AML-193 (cell line): ENCODE results near the gene SNX30.

Experiments
- DNase-seq, 2 experiments: peaks; one replicate each; lab custom pipeline; 2025; lab: John Stamatoyannopoulos, UW

Gene SNX30

DNA sequence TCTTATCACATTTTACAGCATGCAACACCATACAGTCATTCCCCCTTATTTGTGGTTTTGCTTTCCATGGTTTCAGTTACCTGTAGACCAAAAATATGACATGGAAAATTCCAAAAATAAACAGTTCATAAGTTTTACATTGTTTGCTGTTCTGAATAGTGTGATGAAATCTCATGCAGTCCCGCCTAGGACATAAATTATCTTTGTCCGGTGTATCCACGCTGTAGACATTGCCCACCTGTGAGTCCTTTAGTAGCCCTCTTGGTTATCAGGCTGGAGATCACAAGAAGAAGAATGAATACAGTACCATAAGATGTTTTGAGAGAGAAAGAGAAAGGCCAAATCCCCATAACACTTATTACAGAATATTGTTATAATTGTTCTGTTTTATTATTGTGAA is 72.1 kb downstream of the SNX30 start:
- DNase-seq = no peak

DNA sequence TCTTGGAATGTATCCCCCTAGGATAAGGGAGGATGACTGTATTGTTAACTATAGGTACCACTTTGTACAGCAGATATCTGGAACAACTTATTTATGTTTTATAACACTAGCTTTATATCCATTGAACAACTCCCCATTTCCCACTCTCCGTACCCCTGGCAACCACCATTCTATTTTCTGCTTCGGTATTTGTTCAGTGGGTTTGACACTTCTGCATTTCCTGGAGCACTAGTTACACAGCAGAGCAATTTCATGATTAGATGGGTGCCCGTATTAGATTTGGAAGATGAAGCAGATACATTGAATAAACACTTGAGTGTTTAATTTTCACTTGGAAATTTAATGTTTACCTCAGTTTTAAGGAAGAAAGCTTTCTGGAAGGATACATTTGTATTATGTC is 72.7 kb downstream of the SNX30 start:
- DNase-seq = no peak

DNA sequence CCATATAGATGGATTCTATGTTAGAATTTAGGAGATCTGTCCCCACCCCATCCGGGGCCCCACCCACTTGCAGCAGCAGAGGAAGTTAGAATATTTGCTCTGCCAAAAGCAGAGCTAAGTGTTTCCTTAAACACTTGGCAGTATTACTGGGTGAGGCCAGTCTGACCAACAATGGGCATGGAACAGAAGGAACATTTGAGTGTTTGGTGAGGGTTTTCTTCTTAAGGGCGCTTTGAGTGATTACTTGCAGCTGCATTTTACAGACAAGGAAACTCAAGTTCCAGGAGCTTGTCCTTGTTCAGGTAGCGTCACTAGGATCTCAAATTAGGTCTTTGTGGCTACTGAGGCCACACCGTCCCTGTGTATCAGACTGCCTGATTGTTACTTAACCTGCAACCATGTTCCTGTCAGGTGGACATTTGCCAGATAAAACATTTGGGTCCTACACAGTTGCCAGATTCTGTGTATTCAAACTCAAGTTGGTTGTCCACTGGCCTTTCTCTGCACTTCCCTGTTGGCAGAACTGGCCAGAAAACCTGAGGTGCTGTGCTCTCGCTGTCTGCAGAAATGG is 80.8 kb downstream of the SNX30 start:
- peak; percentile 10 to 16 for DNase-seq

DNA sequence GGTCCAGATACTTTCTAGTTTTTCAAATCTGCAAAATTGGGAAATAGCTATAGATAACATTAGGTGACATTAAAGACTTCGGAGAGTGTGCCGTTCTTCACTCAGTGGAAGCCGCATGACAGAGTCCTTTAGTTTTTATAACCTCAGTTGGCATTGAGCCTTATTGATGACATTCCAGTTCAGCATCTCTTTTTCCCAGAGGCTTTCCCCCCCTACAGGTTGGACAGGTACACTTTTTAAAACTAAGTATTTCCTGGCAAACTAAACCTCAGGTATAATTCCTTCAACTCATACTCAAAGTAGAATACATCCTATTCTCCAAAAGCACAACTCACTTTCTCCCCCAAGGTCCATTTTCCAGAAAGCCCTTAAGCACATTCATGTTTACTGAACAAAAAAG is 81.4 kb downstream of the SNX30 start:
- no peak for DNase-seq

DNA sequence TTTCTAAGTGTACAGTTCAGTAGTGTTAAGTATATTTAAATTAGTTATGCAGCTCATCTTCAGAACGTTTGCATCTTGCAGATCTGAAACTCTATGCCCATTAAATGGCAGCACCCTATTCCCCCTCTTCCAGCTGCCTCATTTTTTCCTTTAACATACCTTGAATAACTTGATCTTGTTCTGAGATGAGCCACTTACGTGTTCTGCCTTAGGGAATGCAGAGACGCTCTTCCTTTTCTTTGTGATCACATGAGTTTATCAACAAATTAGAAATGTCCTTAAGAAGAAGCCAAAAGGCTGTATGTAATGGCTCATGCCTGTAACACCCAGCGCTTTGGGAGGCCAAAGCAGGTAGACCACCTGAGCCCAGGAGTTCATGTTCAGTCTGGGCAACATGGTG is 82.5 kb downstream of the SNX30 start:
- no peak for DNase-seq

DNA sequence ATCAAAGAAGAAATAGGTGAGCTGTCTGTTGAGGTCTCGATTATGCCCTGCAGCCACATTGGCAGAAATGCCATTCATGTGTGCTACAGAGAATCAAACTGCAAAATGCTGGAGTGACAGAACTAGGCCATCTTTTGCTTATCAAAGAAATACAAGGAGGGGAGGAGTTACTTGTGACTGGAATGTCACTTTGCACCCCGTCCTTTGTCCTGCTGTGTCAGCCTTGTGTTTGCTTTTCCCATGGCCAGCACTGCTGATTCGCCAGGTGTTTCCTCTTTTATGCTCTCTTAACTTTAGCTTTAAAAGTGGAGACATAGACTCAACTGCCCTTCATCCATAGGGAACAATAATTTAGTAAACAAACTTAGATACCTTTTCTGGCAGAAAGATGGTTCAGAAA is 85.8 kb downstream of the SNX30 start:
- DNase-seq = no peak

DNA sequence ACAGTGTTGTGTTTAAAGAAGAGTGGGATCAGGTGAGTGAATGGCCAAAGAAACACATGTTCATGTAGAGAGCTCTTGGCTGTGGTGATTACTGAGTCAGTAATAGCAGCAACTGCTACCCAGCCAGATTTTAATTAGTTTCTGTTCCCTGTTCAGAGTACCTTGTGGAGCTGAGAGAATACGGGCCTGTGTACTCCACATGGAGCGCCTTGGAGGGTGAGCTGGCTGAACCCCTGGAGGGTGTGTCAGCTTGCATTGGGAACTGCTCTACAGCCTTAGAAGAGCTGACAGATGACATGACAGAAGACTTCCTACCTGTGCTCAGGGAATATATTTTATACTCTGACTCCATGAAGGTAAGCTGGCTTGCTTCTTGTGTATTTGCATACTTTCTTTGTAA is 87.8 kb downstream of the SNX30 start:
- DNase-seq = no peak

DNA sequence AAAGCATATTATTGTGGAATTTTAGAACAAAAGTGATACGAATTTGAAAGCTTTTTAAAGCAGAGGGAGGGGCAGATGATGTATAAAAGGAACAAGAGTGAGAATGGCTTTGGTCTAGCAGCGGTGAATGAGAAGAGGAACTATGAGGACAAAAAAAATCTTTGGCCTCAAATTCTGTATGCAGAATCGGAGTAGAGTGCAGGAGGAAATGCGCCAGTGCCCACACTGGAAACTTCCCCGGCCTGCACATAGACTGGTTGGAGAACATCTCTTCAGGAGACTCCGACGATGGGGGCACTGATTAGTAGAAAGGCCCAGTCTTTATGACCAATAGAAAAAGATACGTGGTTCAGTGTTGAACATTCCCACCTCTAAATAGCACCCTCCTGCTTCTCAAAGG is 88.8 kb downstream of the SNX30 start:
- no peak for DNase-seq

DNA sequence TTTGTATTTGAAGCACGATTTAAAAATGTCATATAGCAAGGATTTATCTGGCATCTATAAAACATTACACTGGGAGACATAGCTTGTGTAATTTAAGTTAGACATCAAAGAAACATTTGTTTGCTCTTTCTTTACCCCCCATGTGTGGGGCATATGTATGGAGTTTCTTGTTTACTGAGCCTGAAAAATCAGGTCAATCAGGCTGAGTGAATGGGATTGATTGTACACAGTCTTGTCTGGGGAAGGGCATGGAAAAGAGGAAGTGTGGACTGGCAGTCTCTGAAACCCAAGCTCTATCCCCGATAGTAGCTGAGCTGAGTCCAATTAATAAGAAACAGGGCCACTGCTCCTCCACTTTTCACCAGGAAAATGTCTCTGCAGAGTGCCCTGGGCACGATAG is 90.7 kb downstream of the SNX30 start:
- DNase-seq = peak in 1 of 2 experiments; percentile 6

DNA sequence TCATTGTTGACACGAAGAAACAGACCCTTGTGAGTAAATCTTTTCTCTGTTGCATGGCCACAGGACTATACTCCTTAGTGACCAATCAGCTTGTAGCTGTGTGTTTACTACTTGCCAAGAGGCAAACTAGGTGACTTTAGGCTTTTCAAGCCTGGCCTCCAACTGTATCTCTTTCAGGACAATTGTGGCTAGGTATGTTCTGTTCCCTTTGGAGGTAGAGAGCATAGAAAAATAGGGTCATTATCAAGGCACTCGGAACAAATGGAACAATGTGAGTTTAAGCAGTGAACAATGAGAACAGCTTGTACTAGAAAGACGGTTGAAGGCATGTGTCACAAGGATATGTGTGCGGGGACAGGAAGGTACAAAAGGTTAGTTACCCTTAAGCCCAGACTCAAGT is 92.0 kb downstream of the SNX30 start:
- no peak for DNase-seq

DNA sequence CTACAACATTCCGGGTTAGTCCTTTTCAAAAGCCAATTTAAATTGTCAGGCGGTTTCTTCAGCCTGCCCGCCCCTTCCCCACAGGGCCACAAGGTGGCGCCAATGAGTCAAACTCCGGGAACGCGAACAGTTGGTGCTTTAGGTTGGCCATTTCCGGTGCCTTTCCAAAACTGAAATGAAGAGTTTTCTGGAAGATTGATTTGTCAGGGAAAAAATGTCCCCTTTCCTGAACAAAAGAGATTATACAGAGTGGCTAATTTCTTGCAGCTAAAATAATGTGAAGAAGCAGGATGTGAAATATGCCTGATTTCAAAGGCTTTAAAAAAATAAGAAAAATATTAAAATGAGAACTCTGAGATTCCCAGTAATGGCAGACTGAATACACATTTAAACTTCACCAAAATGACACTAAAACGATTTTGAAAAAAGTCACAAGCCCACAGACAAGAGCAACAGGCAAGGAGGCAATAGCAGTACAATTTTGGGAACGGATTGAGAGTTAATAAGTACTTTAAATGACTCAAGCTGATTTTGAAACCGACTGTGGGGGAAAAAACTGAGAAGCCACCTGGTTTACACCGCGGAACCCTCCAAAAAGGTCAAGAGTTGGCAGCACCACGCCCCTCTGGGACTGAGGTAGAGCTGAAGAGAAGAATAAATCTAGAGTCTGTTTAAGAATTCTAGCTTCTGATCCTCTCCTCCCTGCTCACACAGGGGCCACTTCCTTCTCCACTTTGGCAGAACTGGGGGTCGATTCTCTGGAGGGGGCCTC is 94.4 kb downstream of the SNX30 start:
- peak; percentile 54 to 62 for DNase-seq

DNA sequence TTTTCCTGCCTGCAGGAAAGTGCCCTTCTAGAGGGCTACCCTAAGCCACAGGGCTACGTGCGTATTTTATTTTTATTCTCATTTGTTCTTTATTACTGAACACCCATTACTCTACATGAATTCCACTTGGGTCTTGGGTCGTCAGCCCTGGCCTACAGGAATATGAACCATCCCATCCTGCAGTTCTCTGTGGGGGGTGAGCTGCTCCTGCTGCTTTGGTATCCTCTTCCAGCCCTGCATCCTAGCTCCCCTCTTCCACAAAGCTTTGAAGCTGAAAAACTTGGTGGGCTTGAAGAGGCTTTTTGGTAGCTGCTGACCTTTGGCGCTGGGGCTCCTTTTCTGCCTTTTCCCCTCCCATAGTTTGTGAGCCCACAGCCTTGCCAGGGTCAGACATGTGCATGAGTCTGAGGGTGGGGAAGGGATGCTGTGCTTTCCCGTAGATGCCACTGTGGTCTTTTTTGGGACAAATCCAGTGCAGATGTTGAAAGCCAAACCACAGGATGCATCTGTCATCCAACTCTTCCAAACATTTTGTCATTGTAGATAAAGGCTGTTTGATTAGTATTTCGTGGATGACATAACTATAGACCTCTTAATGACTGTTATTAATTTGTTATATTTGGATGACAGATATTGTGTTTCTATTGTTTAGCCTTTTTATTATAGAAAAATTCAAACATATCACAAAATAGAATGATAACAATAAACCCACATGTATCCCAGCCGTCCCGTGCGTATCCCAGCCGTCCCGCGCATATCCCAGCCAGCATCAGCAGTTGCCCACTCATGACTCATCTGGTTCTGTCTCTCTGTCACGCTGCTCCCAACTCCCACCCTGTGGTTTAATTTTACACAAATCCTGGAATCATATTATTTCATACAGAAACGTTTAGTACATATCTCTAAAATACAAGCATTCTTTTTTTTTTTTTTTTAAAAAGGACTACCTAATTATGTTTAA is 96.2 kb downstream of the SNX30 start:
- DNase-seq = no peak

DNA sequence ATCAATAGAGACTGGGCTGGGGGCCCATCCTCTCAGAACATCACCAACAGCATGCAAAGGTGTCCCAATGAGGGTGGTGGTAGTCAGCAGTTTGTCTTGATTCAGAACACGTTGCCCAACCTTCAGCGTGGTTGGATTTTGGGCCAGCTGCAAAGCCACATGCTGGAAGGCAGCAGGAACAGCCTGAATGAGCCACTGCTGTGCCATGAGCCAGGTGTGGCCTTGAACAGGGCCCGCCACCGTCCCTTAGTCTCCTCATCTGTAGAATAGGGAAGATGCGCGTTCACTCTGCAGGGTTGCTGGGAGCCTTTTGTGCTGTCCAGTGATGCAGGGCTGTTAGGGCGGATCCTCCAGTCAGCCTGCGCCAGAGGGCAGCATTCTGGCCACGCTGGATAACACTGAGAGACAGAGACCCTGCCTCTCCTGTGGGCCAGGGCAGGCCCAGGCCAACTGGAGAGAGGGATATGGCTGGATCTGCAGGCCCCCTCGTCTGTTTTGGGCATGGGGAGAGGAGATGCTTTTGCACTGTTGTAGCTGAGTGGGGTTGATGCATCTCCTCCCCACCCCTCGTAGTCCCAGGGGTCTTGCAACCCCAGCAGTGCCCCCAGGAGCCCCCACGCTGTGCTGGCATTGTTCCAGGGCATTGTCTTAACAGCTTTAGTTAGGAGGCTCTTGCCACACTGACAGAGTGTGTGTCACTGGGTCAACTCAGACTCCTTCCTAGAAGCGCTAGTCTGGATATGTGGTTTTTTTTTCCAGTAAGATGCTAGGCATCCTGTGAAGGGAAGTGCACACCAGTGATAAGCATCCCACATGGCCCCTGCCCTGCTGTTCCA is 98.0 kb downstream of the SNX30 start:
- no peak for DNase-seq

DNA sequence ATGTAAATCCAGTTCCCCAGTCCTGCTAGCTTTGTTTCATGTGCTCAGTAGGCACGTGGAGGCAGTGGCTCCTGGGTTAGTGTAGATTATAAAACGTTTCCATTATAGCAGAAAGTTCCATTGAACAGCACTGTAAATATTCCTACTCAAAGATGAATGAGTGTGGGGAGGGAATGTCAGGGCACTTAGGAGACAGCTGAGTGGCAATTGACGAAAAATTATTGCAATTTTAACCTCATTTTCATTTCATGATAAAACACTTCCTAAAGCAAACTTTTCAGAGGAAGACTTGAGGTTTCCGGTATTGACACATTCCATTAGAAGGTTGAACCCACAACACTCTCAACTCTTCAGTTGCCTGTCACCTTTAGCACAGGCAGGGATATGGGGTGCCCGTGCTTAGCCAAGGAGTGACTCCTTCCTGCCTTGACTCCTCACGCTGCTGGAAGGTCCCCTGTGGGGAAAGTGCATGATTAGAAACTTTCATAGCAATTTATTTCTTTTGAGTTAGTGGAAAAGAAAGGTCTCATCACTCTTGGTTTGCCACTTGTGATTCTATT is 98.9 kb downstream of the SNX30 start:
- DNase-seq = no peak

DNA sequence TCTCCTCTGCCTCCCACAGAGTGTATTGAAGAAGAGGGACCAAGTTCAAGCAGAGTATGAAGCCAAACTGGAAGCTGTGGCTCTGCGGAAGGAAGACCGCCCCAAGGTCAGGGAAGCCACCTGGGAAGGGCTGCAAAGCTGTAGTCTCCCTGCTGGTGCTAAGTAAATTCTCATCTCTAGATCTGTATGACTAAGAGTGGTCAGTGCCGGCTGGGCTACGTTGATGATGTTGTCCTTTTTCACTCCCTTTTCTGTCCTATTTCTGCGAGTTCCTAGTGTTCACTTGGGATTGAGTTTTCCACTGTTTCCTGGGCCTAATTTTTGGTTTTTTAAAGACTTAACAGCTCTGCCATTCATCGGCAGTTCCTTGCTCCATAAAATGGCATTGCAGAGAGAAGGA is 100.3 kb downstream of the SNX30 start:
- DNase-seq = no peak

DNA sequence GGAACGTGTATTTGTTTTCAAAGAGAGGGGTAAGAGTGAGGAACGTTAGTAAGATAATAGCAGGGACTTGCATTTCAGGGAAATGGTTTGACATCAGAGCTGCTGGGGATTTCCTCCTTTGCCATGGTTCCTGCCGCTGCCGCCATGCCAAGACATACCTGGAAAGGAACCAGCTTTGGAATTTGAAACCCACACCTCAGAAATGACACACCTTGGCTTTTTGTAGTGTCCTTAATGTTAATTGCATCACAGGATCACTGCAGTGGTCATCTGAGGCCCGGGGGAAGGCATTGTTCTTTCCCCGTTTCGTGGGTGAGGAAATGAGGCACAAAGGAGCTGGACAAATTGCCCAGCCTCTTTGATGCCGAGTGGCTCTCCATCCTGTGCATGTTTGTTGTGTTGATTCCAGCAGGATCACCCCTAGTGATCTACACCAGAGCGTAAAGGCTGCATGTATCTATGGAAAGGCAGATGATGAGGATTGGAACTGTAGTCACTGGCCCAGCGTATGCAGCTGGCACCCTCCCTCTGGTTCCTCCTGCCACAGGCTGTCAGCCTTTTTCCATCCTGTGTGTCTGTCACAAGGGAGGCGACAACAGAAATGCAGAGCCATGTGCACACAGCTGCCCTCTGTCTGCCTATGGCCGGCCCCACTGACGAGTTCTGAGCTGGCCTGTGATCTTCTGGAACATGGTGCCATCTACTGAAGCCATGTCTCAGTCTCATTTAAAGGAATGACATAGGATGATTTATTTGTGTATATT is 102.4 kb downstream of the SNX30 start:
- no peak for DNase-seq

DNA sequence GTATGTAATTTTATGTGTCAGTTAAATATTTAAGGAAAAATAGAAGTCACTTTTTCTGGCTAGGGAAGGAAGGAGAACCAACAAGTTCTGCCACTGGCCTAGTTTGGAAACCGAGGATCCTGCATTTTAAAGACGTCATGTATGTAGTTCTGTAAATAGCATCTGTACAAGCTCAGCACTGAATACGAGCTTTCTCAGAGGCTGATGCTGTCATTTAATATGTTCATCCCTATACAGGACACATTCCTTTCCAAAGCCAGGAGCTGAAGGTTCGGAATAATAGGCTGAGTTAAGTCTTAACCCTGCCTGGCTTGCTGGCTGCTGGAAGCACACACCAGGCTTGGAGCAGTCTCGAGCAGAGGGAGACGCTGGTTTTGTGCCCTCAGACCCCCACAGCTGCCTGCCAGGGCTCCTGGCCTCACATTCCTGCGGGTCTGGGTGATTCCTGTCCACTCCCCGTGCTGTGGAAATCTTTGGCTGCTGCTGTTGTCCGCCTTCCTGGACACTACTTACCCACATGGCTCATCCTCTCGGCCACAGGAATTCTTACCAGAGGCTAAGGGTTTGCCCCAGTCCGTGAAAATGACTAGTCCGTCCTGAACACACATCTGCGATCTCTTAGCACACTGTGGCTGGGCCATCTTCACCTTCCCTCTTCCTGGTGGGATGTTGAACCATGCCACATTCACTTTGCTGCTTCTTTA is 103.5 kb downstream of the SNX30 start:
- DNase-seq = no peak

DNA sequence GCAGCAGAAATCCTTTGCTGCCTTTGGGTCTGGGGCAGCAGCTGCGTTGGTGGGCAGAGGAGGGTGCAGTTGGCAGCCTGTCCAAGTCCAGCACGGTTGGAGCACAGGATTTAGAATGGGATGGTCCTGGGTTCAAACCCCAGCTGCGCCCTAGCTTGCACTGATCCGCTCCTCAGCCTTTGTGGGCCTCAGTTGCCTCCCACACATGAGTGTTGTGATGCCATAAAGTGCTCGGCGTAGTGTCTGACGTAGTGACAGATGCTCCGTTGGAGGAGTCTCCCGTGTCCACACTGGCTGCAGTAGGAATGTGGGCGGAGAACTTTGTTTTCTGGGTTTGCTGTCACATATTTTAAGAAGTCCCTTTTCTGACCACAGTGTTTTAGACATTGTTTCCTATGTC is 104.1 kb downstream of the SNX30 start:
- DNase-seq = no peak

DNA sequence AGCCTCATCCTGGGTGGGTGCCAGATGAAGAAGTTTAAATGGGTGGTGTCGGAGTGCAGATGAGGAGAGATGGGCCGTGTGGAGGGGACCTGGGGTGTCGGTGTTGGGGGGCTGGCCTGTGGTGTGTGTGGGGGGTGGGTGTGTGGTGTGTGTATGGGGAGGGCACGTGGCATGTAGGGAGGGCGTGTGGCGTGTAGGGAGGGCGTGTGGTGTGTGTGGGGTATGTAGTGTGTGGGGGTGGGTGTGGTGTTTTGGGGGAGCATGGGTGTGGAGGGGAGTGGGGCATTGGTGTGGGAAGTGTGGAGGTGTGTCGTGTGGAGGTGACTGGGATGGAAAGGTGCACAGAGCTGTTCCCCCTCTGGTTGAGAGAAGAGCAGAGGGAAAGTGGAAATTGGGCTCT is 105.6 kb downstream of the SNX30 start:
- no peak for DNase-seq

DNA sequence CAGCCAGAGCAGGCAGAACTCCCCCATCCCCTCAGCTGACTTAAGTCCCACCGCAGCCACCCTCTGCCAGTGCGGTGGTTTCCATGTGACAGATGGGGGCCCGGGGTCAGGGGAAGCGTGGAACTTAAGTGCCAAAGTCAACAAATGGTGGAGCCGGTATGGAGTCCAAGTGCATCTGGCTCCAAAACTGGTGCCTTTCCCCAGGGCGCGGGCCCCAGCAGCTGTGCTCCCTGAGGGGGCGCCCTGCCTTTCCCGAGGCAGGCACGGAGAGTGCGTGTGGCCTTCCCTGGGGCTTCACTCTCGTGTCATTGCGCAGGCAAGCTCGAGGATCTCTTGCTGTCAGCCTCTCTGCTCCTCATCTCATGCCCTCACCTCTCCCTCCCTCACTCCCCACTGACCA is 106.3 kb downstream of the SNX30 start:
- no peak for DNase-seq
